ENCODE data around the gene SULT2B1. TPM values are rescaled to one million over a fixed set of nuclear protein-coding genes. Genes with fewer than 3 reads are reported as not detected.

SULT2B1 gene
- total RNA-seq, 2 donors from 2014 or later = 14.6 to 43.0 TPM

- H3K4me1 ChIP-seq (replicated peaks) = peaks cover 11% of the 10 kb centered on the region
- H3K9me3 ChIP-seq = no peaks in the 10 kb centered on the region
- intact Hi-C loops (cut with DNase I) = no loop called here
- no peak overlapping the region for H3K4me3 ChIP-seq
- no peaks in the 10 kb centered on the region for H3K36me3 ChIP-seq
- DNase-seq (ENCODE audit: low spot score) = no peak
- TF ChIP-seq CTCF (IDR thresholded peaks at IDR 0.05) = no peak
- TF ChIP-seq POLR2A (IDR thresholded peaks at IDR 0.05) = no peak
- no peak for TF ChIP-seq POLR2AphosphoS5 (IDR thresholded peaks at IDR 0.05)
- H3K27ac ChIP-seq = peak overlapping the region; percentile 98 to 99
- H3K27me3 ChIP-seq (replicated peaks; ENCODE audit: insufficient read depth) = no peaks in the 10 kb centered on the region
- WGBS = 73% methylated on average over 16 of the region's 16 CpGs
Measured at GRCh38 chr19:48638831-48639381, 86.9 kb downstream of the SULT2B1 start.

GRCh38 chr19:48639483-48640375 lies 87.8 kb downstream of the SULT2B1 start:
- WGBS = 68% methylated on average over 33 of the region's 33 CpGs
- intact Hi-C loops (cut with DNase I) = loop anchor here (5.0 to 10.0 kb wide), 2 partner anchors 73 to 325 kb away; partner anchors contain the start of gene FTL
- no peak for TF ChIP-seq POLR2A (IDR thresholded peaks at IDR 0.05)
- no peak for TF ChIP-seq POLR2AphosphoS5 (IDR thresholded peaks at IDR 0.05)
- no peak for TF ChIP-seq CTCF (IDR thresholded peaks at IDR 0.05)
- no peak for DNase-seq (ENCODE audit: low spot score)
- Histone ChIP-seq H3K4me3 (no peak overlapping the region), H3K4me1 (replicated peaks) (peaks cover 5% of the 10 kb centered on the region), H3K27me3 (replicated peaks; ENCODE audit: insufficient read depth) (no peaks in the 10 kb centered on the region), H3K9me3 (no peaks in the 10 kb centered on the region), H3K36me3 (no peaks in the 10 kb centered on the region), H3K27ac (no peak overlapping the region)

- WGBS = 97% methylated on average over 2 of the region's 2 CpGs
- Histone ChIP-seq H3K36me3 (no peaks in the 10 kb centered on the region), H3K9me3 (no peaks in the 10 kb centered on the region), H3K4me1 (replicated peaks) (peaks cover 7% of the 10 kb centered on the region), H3K27me3 (replicated peaks; ENCODE audit: insufficient read depth) (no peaks in the 10 kb centered on the region), H3K4me3 (no peak overlapping the region), H3K27ac (no peak overlapping the region)
- intact Hi-C loops (cut with DNase I) = loop anchor here (5.0 to 10.0 kb wide), 2 partner anchors 70 to 323 kb away; partner anchors contain the start of gene FTL
- TF ChIP-seq POLR2A (IDR thresholded peaks at IDR 0.05) (no peak), CTCF (IDR thresholded peaks at IDR 0.05) (no peak), POLR2AphosphoS5 (IDR thresholded peaks at IDR 0.05) (no peak)
- DNase-seq (ENCODE audit: low spot score) = no peak
Measured at GRCh38 chr19:48641850-48642249, 89.9 kb downstream of the SULT2B1 start.

- H3K36me3 ChIP-seq = no peaks in the 10 kb centered on the region
- DNase-seq (ENCODE audit: low spot score) = no peak
- H3K4me3 ChIP-seq = no peak overlapping the region
- no peak overlapping the region for H3K27ac ChIP-seq
- no peaks in the 10 kb centered on the region for H3K9me3 ChIP-seq
- WGBS = 92% methylated on average over 5 of the region's 5 CpGs
- no peaks in the 10 kb centered on the region for H3K27me3 ChIP-seq (replicated peaks; ENCODE audit: insufficient read depth)
- TF ChIP-seq POLR2AphosphoS5 (IDR thresholded peaks at IDR 0.05) = no peak
- no peak for TF ChIP-seq POLR2A (IDR thresholded peaks at IDR 0.05)
- no peak for TF ChIP-seq CTCF (IDR thresholded peaks at IDR 0.05)
- H3K4me1 ChIP-seq (replicated peaks) = peaks cover 7% of the 10 kb centered on the region
- intact Hi-C loops (cut with DNase I) = loop anchor here (5.0 to 10.0 kb wide), 2 partner anchors 69 to 322 kb away; partner anchors contain the start of gene FTL
Measured at GRCh38 chr19:48642862-48643261, 90.9 kb downstream of the SULT2B1 start.

Measured in prostate gland (tissue), 2 donors.